WTC11 (cell line): ENCODE results near the gene PTPRO. TPM values are rescaled to one million over a fixed set of nuclear protein-coding genes. Genes with fewer than 3 reads are reported as not detected.

Experiments
- ATAC-seq: fragments of 200-7000 bp; cut with Tn5 transposase; 2 replicates; pipeline ENCODE4 v1.10.0; 2021; ENCODE audit warnings: mild to moderate bottlenecking, moderate library complexity
- CTCF ChIA-PET: fragments of 300-600 bp; sonication (Branson Sonifier 250); formaldehyde crosslinking; loops from one replicate; lab custom pipeline; 2021; ENCODE audit warnings: antibody characterized with exemption; lab: Charles Lee
- POLR2A ChIA-PET: fragments of 350-600 bp; sonication (Branson Sonifier 250); formaldehyde crosslinking; loops from one replicate; lab custom pipeline; 2021; ENCODE audit warnings: antibody characterized with exemption; lab: Charles Lee
- DNase-seq: peaks from one replicate; pipeline ENCODE4 v3.0.0; 2021; ENCODE audit warnings: low spot score
- H3K27ac Mint-ChIP-seq: 2 replicates; pipeline ENCODE4 v1.8.0; 2021; ENCODE audit warnings: mixed read lengths
- H3K27me3 Mint-ChIP-seq: 2 replicates; pipeline ENCODE4 v1.8.0; 2021; ENCODE audit warnings: low read depth, mild to moderate bottlenecking, moderate library complexity, mixed read lengths
- H3K36me3 Mint-ChIP-seq: 2 replicates; pipeline ENCODE4 v1.8.0; 2021; ENCODE audit warnings: mixed read lengths
- H3K4me1 Mint-ChIP-seq: 2 replicates; pipeline ENCODE4 v1.8.0; 2022; ENCODE audit warnings: mixed read lengths
- H3K4me3 Mint-ChIP-seq: 2 replicates; pipeline ENCODE4 v1.8.0; 2021; ENCODE audit warnings: mild to moderate bottlenecking, moderate library complexity, mixed read lengths
- H3K9me3 Mint-ChIP-seq: 2 replicates; pipeline ENCODE4 v1.8.0; 2021; ENCODE audit warnings: mixed read lengths
- ATF1 ChIP-seq: sonication (generic); formaldehyde crosslinking; IDR thresholded peaks from 2 replicates; pipeline ENCODE4 v1.8.1; 2023; ENCODE audit warnings: mild to moderate bottlenecking, moderate library complexity, missing genetic modification reagents
- CREB1 ChIP-seq: sonication (generic); formaldehyde crosslinking; IDR thresholded peaks from 2 replicates; pipeline ENCODE4 v1.8.0; 2023; ENCODE audit warnings: mild to moderate bottlenecking, missing genetic modification reagents
- CTCF ChIP-seq: fragments of 200-600 bp; IDR thresholded peaks from 2 replicates; pipeline ENCODE4 v1.8.0; 2022; ENCODE audit warnings: antibody characterized with exemption
- EMX1 ChIP-seq: fragments of 250-450 bp; sonication (Bioruptor Pico); IDR thresholded peaks from 2 replicates; pipeline ENCODE4 v1.8.0; 2021; ENCODE audit warnings: mild to moderate bottlenecking
- ESRRA ChIP-seq: sonication (generic); formaldehyde crosslinking; IDR thresholded peaks from 2 replicates; pipeline ENCODE4 v1.8.1; 2022; ENCODE audit warnings: mild to moderate bottlenecking, missing genetic modification reagents, borderline replicate concordance
- FOXK1 ChIP-seq: sonication (generic); formaldehyde crosslinking; IDR thresholded peaks from 2 replicates; pipeline ENCODE4 v1.8.0; 2022; ENCODE audit warnings: mild to moderate bottlenecking, moderate library complexity, missing genetic modification reagents
- FOXP4 ChIP-seq: sonication (generic); formaldehyde crosslinking; IDR thresholded peaks from 2 replicates; pipeline ENCODE4 v1.8.0; 2022; ENCODE audit warnings: mild to moderate bottlenecking, missing genetic modification reagents
- GRHL2 ChIP-seq: fragments of 250-450 bp; sonication (Bioruptor Pico); IDR thresholded peaks from 2 replicates; pipeline ENCODE4 v1.8.0; 2022; ENCODE audit warnings: mild to moderate bottlenecking, moderate library complexity; ENCODE audit not compliant: insufficient replicate concordance, severe bottlenecking
- HMGXB4 ChIP-seq: sonication (generic); formaldehyde crosslinking; IDR thresholded peaks from 2 replicates; pipeline ENCODE4 v1.8.1; 2023; ENCODE audit warnings: mild to moderate bottlenecking, moderate library complexity, missing genetic modification reagents
- JUN ChIP-seq: sonication (generic); formaldehyde crosslinking; IDR thresholded peaks from 2 replicates; pipeline ENCODE4 v1.8.0; 2023; ENCODE audit warnings: mild to moderate bottlenecking, missing genetic modification reagents
- MAX ChIP-seq: sonication (generic); formaldehyde crosslinking; IDR thresholded peaks from 2 replicates; pipeline ENCODE4 v1.8.0; 2022; ENCODE audit warnings: mild to moderate bottlenecking, missing genetic modification reagents
- NR1H2 ChIP-seq: sonication (generic); formaldehyde crosslinking; IDR thresholded peaks from 2 replicates; pipeline ENCODE4 v1.9.0; 2021; ENCODE audit warnings: mild to moderate bottlenecking, moderate library complexity, missing genetic modification reagents
- NR2C2 ChIP-seq: sonication (generic); formaldehyde crosslinking; IDR thresholded peaks from 2 replicates; pipeline ENCODE4 v1.8.0; 2022; ENCODE audit warnings: mild to moderate bottlenecking, missing genetic modification reagents
- SP1 ChIP-seq: sonication (generic); formaldehyde crosslinking; conservative IDR thresholded peaks from 2 replicates; pipeline ENCODE4 v1.8.1; 2022; ENCODE audit warnings: missing genetic modification reagents
- TEAD1 ChIP-seq: sonication (generic); formaldehyde crosslinking; IDR thresholded peaks from 2 replicates; pipeline ENCODE4 v1.8.0; 2022; ENCODE audit warnings: mild to moderate bottlenecking, missing genetic modification reagents
- TEAD4 ChIP-seq: sonication (generic); formaldehyde crosslinking; IDR thresholded peaks from 2 replicates; pipeline ENCODE4 v1.8.0; 2022; ENCODE audit warnings: mild to moderate bottlenecking, missing genetic modification reagents
- ZNF281 ChIP-seq: sonication (generic); formaldehyde crosslinking; IDR thresholded peaks from 2 replicates; pipeline ENCODE4 v1.8.0; 2023; ENCODE audit warnings: mild to moderate bottlenecking, missing genetic modification reagents
- ZNF416 ChIP-seq: fragments of 250-450 bp; sonication (Bioruptor Pico); IDR thresholded peaks from 2 replicates; pipeline ENCODE4 v1.9.0; 2021; ENCODE audit warnings: mild to moderate bottlenecking, inconsistent platforms
- ZNF425 ChIP-seq: fragments of 250-450 bp; sonication (Bioruptor Pico); conservative IDR thresholded peaks from 2 replicates; pipeline ENCODE4 v1.9.0; 2021; ENCODE audit warnings: mild to moderate bottlenecking
- total RNA-seq: library from RNA; stranded (reverse); gene quantifications from 3 replicates; pipeline ENCODE4 v1.2.3, GENCODE V29; 2021

Gene PTPRO
- total RNA-seq, 1 experiment from 2014 or later: 1.1 TPM

- TF ChIP-seq NR2C2 (CRISPR knock-in tag) (no peak), SP1 (no peak), EMX1 (CRISPR knock-in tag) (no peak), ATF1 (no peak), ESRRA (CRISPR knock-in tag) (no peak), FOXK1 (CRISPR knock-in tag) (no peak), ZNF425 (CRISPR knock-in tag) (no peak), TEAD4 (CRISPR knock-in tag) (no peak), ZNF281 (no peak), ZNF416 (CRISPR knock-in tag) (no peak), CREB1 (no peak), CTCF (no peak), NR1H2 (CRISPR knock-in tag) (no peak), FOXP4 (CRISPR knock-in tag) (no peak), GRHL2 (no peak), MAX (CRISPR knock-in tag) (no peak), HMGXB4 (CRISPR knock-in tag) (no peak), TEAD1 (CRISPR knock-in tag) (no peak), JUN (CRISPR knock-in tag) (no peak)
- DNase-seq (no peak), ATAC-seq (no peak)
- POLR2A ChIA-PET: interaction anchor here (0.6 kb wide), 1 partner anchor 247 kb away, joined by 5 read pairs; no protein-coding TSS in a partner anchor
- no peak overlapping the region for H3K27ac Mint-ChIP-seq
- CTCF ChIA-PET: interaction anchor here (0.9 kb wide), 1 partner anchor 116 kb away, joined by 3 read pairs; no protein-coding TSS in a partner anchor
- no peaks in the 10 kb centered on the region for H3K27me3 Mint-ChIP-seq
- H3K9me3 Mint-ChIP-seq: no peaks in the 10 kb centered on the region
- H3K4me3 Mint-ChIP-seq: no peak overlapping the region
- no peaks in the 10 kb centered on the region for H3K4me1 Mint-ChIP-seq
- no peaks in the 10 kb centered on the region for H3K36me3 Mint-ChIP-seq
Observed at GRCh38 chr12:15468911-15469310, 146.6 kb downstream of the PTPRO start.
